HG03460 (cell line): ENCODE results near the gene CSNK1G3.
"Not testable (repeated sequence)": the region's sequence is repeated elsewhere in the genome, so short reads cannot be mapped to it uniquely, and the experiment has no call there.

Experiments used
- ATAC-seq: cut with Tn5 transposase; IDR thresholded peaks from one replicate; pipeline ENCODE4 v1.9.1; 2021; ENCODE audit not compliant: unreplicated experiment

CSNK1G3 gene

DNA sequence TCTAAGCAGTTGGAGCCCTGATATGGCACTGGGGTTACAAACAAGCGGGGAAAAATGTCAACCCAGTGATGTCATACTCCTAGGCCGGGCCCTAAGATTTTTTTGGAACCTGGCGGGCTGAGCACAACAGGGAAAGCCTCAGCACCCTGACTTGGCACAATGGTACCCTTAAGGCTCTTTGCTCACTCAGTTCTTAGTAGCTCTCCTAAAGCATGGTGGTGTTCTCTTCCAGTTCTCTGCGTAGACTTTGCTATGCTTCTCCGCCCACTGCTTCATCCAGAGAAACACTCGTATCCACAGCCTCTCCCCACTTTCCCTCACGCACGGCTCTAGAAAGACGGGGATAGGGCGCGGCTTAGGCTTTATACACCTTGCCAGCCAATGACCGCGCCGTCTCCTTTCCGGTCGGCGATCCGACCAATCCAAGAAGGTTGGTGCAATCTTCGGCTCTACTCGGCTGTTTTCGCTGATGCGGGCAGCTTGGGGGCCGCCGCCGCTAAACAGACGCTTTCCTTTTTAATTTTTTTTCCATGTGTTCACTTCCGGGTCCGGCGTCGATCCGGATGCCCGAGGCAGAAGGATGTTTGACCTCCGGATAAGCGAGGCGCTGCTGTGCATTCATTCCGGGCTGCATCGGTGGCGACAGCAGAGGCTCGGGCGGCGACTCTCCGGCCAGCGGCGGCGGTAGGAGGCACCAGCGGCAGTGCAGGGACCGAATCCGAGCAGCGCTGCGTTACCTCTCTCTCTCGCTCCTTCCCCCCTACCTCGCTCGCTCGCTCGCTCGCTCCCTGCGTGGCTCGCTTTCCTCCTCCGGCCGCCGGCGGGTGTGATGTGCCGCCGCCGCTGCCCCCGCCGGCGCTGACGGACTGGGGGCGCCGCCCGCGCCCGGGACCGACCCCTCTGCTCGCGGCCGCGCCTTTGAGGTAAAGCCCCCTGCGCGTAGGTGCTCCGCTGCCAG is at the start of gene CSNK1G3:
CSNK1G3 (plus strand) TSS at position 530 of the 958 bp plus-strand sequence. CDS start 33,487 bp downstream, outside the sequence.
- peak; percentile 93 for ATAC-seq

DNA sequence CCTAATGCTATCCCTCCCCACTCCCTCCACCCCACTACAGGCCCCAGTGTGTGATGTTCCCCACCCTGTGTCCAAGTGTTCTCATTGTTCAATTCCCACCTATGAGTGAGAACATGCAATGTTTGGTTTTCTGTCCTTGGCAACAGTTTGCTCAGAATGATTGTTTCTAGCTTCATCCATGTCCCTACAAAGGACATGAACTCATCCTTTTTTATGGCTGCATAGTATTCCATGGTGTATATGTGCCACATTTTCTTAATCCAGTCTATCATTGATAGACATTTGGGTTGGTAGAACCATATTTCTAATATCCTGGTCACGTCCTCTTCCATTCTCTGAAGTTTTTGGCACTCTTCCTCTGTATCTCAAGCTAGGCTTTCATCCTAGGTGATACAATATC is 45.1 kb upstream of the CSNK1G3 start:
- not testable (repeated sequence) for ATAC-seq

DNA sequence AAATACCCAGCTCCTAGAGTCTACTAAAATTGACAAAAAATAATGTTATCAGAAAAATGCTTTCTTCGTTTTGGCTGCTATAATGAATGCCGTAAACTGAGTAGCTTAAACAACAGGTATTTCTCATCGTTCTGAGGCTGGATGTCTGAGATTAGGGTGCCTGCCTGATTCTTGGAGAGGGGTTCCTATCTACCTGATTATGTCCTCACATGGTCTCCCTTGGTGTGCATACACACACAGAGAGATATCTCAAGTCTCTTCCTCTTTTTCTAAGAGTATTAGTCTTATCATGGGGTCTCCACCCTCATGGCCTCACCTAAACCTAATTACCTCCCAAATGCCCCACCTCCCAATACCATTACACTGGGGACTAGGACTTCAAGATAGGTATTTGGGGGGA is 40.6 kb upstream of the CSNK1G3 start:
- ATAC-seq: no peak

DNA sequence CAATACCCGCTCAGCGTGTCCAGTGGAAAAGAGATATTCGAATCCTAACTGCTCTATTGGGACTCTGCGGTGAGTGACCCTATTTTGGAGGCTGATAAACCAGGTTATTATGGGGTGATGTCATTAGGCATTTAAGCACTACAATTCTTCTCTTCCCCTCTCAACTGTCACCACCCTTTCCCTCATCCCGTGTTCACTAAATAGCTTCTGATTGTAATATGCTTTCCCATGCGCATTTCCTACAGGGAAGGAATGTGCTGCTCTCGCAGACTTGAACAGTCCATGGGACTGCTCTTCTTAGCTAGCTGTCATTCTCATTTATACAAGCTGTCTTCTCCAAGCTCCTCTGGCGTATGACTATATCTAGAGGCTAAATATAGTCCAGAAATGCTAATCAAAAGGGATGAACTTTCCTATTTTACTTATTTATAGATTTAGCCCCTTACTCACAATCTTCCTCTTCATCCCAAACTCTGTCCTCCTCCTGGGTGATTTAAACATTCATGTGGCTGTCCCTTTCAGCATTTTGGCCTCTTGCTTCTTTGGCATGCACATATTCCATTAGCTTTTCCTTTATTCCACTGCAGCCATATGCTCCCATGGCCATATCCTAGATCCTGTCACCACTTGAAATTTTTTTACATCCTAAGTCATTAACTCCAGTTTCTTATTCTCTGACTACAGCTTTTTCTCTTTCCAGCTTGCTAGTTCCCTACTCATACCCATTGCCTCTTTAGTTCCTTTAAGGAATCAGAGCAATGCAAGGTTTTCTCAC is 39.6 kb upstream of the CSNK1G3 start:
- no peak for ATAC-seq

DNA sequence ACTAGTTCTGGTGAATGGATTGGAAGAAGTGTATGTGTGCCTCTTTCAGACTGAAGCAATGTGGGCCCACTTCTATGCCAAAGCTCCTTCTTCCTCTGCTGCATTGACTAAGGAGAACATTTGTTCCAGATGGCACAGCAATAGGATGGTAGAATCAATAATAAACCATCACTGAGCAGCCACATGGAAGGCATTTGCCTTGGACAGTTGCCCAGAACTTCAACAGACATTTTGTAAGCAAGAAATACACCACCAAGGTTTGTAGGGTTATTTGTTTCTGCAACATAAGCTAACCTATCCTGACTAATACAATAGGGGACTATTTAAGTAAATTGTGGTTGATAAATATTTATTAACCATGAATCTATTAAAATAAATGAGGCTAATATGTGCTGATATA is 37.7 kb upstream of the CSNK1G3 start:
- no peak for ATAC-seq

DNA sequence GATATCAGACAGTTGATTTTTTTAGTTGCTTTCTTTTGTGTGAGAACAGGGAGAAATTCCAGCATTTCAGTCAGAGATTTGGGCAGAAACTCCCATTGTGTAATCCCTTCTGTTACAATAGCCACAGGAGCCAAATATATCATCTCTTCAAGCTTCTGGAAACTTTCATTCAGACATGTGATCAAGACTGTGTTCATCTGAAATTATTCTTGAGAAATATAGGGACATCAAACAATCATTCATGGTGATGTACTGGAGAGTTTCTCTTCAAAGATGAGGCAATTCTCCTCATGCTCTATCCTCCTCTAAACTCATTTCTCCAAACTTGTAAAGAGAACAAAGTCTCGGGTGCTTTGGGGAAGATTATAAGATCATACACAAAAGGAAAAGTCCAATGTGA is 35.2 kb upstream of the CSNK1G3 start:
- ATAC-seq: no peak

DNA sequence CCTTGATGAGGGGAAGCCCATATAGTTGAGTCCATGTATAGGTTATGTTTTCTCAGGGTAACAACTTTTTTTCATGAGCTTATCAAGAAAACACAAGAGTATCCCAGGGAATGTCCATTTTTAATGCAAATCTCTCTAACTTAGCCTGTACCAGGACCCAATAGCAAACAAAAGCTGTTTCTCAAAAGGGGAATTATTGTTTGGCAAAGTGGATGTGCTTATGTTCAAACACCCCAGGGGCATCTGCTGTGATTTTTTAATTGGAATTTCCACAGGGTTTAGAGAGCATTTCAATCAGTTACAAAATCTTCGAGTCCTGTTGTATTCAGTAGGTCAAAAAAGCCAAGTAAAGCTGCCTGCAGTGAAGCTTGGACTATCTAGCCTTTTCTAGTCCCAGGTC is 33.4 kb upstream of the CSNK1G3 start:
- ATAC-seq: no peak

DNA sequence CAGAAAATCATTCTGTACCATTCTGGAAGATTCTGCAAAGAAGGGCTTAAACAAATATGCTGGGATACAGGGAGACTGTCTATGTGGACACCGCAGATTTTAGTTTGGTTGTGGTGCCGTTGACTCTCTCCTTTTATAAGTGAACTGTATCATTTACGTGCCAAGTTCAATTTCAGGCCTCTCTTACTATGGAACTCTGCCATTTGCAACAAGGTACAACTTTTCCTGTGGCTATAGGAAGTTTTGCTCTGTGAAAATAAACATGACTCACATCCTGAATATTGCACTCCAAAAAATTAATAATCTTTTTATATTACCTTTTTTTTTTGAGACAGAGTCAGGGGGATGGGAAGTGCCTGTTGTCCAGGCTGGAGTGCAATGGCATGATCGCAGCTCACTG is 29.7 kb upstream of the CSNK1G3 start:
- no peak for ATAC-seq

DNA sequence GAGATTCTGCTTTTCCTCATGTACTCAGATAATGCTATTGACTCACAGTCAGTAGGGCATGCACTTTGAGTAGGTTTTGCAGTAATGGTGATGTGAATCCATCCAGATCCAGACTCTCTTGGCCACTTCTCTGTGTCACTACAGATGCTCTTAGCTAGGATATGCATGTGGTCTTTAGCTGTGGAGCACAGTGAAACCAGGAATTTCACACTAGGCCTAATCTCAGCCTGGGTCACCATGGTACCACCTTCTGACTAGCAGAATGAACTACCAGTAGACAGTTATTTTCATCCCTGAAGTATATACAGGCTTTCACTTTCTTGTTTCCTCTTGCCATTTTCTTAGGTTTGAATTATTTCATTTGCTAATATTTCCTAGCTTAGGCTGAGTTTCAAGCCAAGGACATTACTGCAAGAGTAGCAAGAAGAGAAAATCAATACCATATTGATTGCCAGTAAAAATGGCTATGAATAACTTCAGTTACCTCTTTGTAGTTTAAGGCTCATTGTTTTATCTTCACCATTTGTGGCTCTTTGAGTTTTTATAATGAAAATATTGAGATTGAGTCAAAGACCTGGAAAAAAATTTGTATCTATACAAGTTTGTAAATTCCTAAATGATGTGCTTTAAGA is 28.4 kb upstream of the CSNK1G3 start:
- ATAC-seq: no peak

DNA sequence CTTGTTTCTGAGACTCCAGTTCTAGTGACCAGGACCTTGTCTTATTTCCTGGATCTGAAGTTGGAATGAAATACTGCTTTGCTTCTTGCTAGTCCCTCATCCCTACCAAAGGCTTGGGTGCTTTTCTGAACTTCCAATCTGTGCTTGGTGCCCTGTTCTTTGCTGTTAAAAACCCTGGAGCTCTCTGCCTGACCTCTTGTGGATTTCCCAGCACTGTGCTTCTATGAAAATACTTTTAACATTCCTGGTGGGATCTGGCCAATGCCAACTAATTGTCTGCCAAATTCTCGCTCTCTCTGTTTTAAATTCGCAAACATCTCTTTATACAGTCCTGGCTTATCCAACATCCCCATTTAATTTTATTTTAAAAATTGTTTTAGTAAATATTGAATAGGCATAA is 26.7 kb upstream of the CSNK1G3 start:
- no peak for ATAC-seq

DNA sequence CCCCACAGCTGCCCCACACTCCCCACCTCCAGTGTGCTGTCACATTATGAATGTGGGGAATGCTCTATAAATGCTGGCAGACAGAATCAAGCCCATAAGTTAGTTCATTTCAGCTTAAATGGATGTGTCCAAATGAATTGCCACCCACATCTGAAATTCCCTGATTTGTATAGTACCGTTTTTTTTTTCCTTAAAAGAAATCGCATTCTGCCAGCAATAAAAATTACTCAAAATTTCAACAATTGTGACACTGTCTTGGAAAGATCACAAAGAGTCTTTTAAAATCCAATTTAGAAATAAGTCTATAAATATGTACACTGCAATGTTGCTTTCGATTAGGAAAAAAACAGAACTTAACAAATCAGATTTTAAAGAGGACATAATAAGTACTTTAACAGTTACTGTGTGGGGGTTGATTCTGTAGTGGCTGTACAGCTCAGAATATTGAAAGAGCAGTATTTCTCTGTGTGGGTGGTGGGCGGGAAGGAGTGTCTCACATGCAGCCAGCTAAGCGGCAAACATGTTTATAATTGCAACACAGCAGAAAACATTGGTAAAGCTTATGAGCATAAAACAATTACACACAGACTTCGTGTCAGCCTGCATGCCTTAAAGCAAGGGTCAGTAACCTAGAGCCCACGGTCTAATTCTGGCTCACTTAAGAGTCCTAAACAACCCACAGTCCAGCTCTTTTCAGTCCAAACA is 24.9 kb upstream of the CSNK1G3 start:
- no peak for ATAC-seq

DNA sequence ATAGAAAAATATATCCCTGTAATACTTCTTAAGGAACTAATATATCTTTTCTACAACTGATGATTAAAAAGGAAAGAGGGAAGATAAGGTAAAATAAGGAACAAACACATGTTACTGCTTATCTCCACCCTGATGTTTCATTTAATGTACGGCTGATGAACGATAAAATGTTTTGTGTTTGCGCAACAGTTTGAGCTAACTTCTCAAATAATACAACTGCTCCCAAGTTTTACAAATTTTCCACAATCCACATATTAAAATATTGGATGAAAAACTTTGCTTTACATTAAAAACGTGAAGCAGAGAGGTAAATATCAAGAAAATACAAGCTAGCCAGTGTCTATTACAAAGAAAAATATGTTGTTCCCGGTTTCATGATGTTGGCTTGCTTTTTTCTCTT is 21.0 kb upstream of the CSNK1G3 start:
- ATAC-seq: no peak

DNA sequence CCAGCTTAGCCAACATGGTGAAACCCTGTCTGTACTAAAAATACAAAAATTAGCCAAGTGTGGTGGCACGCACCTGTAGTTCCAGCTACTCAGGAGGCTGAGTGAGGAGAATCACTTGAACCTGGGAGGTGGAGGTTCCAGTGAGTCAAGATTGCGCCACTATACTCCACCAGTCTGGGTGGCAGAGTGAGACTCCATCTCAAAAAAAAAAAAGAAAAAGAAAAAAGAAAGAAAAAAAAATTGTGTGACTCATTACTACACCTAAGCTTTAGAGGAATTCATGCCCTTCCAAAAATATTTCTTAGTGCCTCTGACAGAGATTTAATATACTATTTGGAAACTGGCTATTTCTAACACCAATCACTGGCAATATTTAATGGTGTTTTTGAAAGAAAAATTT is 16.8 kb upstream of the CSNK1G3 start:
- ATAC-seq: not testable (repeated sequence)

DNA sequence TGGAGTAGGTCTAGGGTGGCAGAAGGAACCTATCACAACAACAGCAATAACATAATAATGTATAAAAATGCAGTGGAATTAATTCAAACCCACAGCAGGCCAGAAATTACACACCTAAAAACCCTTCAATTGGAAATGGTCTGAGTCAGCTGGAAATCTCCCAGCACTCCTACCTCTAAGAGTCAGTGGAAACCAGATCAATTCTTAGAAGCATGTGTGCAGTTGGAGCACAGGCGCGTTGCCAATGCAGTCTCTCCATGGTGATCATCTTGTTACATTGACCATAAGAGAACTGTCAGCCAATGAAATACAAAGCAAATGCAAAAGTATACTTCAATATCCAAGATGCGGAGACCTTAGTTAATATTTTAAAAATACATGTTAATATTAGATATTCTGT is 15.1 kb upstream of the CSNK1G3 start:
- no peak for ATAC-seq

DNA sequence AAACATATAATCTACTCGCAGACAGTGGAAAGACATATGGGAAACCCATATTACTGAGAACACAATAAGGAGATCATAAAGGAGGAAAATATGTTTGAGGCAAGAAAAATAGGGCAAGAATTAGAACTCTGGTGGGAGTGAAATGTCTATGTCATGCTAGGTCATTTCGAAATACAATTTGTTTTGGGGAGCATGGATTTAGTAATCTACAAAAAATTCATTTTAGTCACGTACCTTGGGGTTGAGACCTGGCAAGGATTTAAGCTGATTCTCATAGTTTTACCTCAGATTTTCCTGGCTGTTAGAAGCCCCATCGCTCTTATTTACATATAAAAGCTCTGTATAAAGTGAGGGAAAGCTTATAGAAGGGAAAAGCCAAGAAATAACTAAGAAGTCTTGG is 11.5 kb upstream of the CSNK1G3 start:
- no peak for ATAC-seq

DNA sequence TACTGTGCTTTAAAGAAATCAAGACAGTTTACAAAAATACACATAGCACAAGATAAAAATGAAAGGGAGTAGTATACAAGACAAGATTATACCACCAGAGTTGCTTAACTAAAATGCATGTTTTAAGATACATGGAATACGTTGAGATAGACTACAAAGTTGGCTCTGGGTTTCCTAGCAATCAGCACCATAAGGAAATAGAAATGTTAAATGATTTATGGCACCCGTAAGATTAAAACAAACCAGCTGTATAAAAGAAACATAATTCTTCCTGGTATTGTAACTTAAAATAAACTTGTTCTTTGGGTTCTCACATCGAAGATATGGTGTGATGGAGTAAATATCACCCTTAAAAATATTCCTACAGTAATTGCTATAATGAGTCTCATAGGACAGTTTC is 9.9 kb upstream of the CSNK1G3 start:
- ATAC-seq: no peak

DNA sequence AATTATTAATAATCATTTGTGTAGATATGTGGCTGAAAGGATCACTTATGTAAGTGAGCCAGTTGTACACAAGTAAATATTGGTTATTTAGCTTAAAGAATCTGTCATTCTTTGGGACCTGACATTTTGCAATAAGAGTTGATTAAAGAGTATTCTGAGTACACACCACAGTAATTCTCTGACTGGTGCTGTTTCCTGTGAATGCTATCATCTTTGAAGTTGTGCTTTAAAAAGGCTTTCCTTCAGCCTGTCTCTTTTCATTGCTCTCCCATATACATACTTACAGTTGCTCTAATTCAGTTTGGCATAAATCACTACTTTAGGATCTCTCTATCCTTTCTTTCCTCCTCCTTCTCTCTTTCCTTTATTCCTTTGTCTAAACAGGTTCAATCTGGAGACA is 8.7 kb upstream of the CSNK1G3 start:
- ATAC-seq: no peak

DNA sequence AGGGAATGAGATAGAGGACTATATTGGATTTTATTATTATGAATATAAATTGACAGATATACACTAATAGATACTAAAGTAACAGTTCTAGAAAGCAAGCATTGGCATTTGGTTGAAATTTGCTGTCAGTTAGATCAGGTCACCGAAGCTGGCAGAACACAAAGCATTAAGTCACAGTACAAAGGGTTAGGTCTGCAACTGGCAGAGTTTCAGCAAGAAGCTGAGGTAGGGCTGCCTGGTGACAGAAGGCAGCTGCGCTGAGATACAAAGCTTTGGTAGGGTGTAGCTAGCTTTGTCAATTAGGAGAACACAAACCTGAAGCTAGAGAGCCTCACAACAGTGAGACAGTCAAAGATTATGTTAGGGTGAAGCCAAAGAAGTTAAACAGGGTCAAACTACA is 6.3 kb upstream of the CSNK1G3 start:
- ATAC-seq: no peak

DNA sequence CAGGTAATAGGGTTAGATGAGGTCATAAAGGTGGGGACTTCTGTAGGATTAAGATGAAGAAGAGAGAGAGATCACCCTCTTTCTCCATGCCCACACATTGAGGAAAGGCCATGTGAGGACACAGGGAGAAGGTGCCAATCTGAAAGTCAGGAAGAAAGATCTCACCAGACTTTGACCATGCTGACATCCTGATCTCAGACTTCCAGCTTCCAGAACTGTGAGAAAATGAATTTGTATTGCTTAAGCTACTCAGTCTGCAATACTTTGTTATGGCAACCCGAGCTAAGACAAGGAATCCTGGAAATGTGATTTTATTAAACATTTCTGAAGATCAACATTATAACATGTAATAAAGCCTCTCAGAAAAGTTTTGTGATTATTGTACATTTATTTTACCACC is 3.5 kb upstream of the CSNK1G3 start:
- no peak for ATAC-seq

DNA sequence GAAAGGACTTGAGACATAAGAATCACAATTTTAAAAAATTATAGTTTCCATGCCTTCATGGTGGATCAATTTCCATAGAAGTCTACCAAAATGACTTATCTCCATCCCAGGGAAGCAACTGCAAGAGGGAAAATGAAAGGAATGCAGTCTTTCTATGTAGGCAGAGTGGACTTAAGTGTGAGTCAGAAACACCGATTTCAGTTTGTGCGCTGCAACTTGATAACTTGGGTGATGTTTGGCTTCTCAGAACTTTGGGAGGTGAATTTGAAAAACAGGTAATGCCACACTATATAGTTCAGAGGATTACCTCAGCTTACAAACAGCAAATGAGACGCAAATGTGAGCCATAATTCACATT is 708 bp upstream of the CSNK1G3 start:
- ATAC-seq: no peak
